ENCODE data around the gene UBTD1.

- TF ChIP-seq, protein P1, sequence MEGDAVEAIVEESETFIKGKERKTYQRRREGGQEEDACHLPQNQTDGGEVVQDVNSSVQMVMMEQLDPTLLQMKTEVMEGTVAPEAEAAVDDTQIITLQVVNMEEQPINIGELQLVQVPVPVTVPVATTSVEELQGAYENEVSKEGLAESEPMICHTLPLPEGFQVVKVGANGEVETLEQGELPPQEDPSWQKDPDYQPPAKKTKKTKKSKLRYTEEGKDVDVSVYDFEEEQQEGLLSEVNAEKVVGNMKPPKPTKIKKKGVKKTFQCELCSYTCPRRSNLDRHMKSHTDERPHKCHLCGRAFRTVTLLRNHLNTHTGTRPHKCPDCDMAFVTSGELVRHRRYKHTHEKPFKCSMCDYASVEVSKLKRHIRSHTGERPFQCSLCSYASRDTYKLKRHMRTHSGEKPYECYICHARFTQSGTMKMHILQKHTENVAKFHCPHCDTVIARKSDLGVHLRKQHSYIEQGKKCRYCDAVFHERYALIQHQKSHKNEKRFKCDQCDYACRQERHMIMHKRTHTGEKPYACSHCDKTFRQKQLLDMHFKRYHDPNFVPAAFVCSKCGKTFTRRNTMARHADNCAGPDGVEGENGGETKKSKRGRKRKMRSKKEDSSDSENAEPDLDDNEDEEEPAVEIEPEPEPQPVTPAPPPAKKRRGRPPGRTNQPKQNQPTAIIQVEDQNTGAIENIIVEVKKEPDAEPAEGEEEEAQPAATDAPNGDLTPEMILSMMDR (IDR thresholded peaks at IDR 0.05): no peak
- TF ChIP-seq ZFX (IDR thresholded peaks at IDR 0.05; ENCODE audit: borderline replicate concordance): no peak
Observed at GRCh38 chr10:97547271-97547600, 48.5 kb downstream of the UBTD1 start.

Measured in 22Rv1 (cell line).